HUES6 (cell line): ENCODE results near the gene FAM236B.
"Not testable (repeated sequence)": the region's sequence is repeated elsewhere in the genome, so short reads cannot be mapped to it uniquely, and the experiment has no call there.

ENCODE experiments used
- H3K27ac ChIP-seq: 2 replicates; pipeline ENCODE4 v1.7.0; 2013; ENCODE audit warnings: low read depth, mild to moderate bottlenecking, low read length, inconsistent platforms
- H3K27me3 ChIP-seq: 2 replicates; pipeline ENCODE4 v1.6.1; 2013; ENCODE audit warnings: low read length; ENCODE audit not compliant: control insufficient read depth, insufficient read depth
- H3K36me3 ChIP-seq: 2 replicates; pipeline ENCODE4 v1.6.1; 2013; ENCODE audit warnings: low read length; ENCODE audit not compliant: control insufficient read depth, insufficient read depth
- H3K4me1 ChIP-seq: 2 replicates; pipeline ENCODE4 v1.6.1; 2013; ENCODE audit warnings: low read length; ENCODE audit not compliant: control insufficient read depth, insufficient read depth
- H3K4me3 ChIP-seq: 2 replicates; pipeline ENCODE4 v1.5.1; 2013; ENCODE audit warnings: low read depth, low read length
- H3K9ac ChIP-seq: one replicate; pipeline ENCODE4 v1.6.1; 2013; ENCODE audit warnings: mild to moderate bottlenecking, low read length
- H3K9me3 ChIP-seq: 2 replicates; pipeline ENCODE4 v1.6.1; 2013; ENCODE audit warnings: low read depth, low read length; ENCODE audit not compliant: control insufficient read depth, insufficient read depth

FAM236B gene

DNA sequence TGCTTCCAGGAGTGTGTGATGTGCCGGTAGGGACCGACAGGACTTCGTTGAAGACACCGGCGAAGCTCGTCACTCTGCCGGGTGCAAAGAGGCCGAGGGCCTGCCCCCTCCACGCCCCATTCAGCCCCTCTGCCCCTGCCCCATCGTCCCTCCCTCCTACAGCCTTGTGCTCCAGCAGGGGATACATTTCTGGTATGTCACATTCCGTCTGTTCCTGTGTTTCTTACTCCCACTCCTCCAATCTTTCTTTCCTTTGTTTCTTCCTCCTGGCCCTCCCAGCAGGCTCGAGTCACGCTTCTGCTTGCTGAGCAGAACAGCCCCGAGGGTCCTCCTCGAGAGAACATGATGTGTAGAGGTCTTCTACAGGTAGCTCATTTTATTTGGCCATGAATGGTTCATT lies at the start of gene FAM236B:
FAM236B (minus strand) TSS at position 101 of the 400 bp plus-strand sequence; CDS start at position 1, 100 bp downstream.
- not testable (repeated sequence) for H3K27me3 ChIP-seq, H3K4me1 ChIP-seq, H3K27ac ChIP-seq, H3K9ac ChIP-seq, H3K9me3 ChIP-seq, H3K36me3 ChIP-seq, H3K4me3 ChIP-seq

- not testable (repeated sequence) for H3K27me3 ChIP-seq, H3K4me1 ChIP-seq, H3K27ac ChIP-seq, H3K9ac ChIP-seq, H3K36me3 ChIP-seq, H3K4me3 ChIP-seq, H3K9me3 ChIP-seq
Measured at GRCh38 chrX:72830701-72831100, 48.2 kb upstream of the FAM236B start.

GRCh38 chrX:72808110-72808509 lies 25.6 kb upstream of the FAM236B start, which contains the start of gene FAM236D:
TSS of gene FAM236D (minus strand) at chrX:72808210. CDS start at chrX:72808110, 100 bp downstream.
- not testable (repeated sequence) for H3K9ac ChIP-seq, H3K27me3 ChIP-seq, H3K4me3 ChIP-seq, H3K36me3 ChIP-seq, H3K9me3 ChIP-seq, H3K27ac ChIP-seq, H3K4me1 ChIP-seq

DNA sequence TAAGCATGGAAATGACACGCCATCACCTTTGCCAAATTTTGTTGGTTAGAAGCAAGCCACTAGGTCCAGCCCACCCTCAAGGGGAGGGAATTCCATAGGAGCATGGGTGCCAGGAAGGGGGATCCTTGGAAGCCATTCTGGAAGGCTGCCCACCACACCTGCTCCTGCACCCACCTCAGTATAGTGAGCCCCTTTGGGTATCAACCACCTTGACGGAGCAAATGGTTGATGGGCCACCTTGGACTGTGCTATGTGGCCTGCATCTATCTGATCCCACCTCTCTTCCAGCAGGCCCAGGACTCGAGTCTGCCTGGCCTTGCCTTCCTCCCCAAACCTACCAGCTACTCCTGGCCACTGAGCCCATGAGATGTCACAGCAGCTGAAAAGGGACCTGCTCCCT lies 7.9 kb upstream of the FAM236B start:
- not testable (repeated sequence) for H3K4me1 ChIP-seq, H3K27ac ChIP-seq, H3K27me3 ChIP-seq

DNA sequence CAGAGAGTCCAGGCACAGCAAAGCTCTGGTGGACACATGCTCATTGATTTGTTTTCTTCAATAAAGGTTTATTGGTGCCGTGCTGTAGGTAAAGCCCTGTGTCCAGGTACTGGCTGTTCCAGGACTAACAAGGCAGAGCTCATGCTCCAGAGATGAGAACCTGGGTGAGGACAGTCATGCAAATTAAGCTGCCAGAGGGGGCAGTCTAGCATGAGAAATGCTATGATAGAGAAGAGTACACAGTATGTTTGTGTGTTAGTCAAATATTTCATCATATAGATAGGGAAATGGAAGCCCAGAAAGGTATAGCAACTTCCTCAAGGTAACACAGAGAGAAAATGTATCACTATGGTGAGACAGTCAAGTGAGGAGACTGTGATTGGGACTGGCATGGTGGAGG lies 5.7 kb upstream of the FAM236B start:
- H3K4me3 ChIP-seq, H3K9ac ChIP-seq, H3K36me3 ChIP-seq, H3K27ac ChIP-seq, H3K27me3 ChIP-seq, H3K9me3 ChIP-seq, H3K4me1 ChIP-seq: not testable (repeated sequence)

More for the DNA sequence above, 7.9 kb upstream of the FAM236B start:
- not testable (repeated sequence) for H3K9me3 ChIP-seq, H3K4me3 ChIP-seq, H3K9ac ChIP-seq, H3K36me3 ChIP-seq

- not testable (repeated sequence) for H3K9me3 ChIP-seq, H3K27me3 ChIP-seq, H3K27ac ChIP-seq, H3K4me3 ChIP-seq, H3K9ac ChIP-seq, H3K36me3 ChIP-seq, H3K4me1 ChIP-seq
Measured at GRCh38 chrX:72783964-72784363, 1.5 kb upstream of the FAM236B start.

GRCh38 chrX:72783365-72783936 lies 991 bp upstream of the FAM236B start:
- not testable (repeated sequence) for H3K4me3 ChIP-seq, H3K36me3 ChIP-seq, H3K9ac ChIP-seq, H3K4me1 ChIP-seq, H3K9me3 ChIP-seq, H3K27me3 ChIP-seq, H3K27ac ChIP-seq

DNA sequence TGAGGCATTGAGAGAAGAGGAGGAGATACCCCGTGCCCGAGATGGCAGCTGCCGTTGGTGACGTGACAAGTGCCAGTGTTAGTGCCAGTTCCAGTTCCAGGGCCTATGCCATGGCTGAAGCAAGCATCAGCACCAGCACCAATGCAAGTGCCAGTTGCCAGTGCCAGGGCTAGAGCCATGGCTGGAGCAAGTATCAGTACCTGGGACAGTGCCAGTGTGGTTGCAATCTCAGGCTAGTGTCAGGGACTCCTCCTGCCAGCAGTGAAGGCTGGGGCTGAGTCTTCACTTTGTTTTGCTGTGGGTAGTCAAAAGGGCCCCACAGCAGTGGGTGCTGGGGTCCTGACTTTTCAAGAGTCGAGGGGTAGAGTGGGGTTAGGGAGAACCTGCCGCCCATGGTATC lies 4.3 kb downstream of the FAM236B start:
- not testable (repeated sequence) for H3K9ac ChIP-seq, H3K4me3 ChIP-seq, H3K27me3 ChIP-seq, H3K36me3 ChIP-seq, H3K4me1 ChIP-seq, H3K27ac ChIP-seq, H3K9me3 ChIP-seq

- H3K27me3 ChIP-seq, H3K4me3 ChIP-seq, H3K4me1 ChIP-seq, H3K27ac ChIP-seq, H3K9ac ChIP-seq, H3K36me3 ChIP-seq, H3K9me3 ChIP-seq: not testable (repeated sequence)
Measured at GRCh38 chrX:72777467-72777790, 5.0 kb downstream of the FAM236B start.

- not testable (repeated sequence) for H3K27me3 ChIP-seq
Measured at GRCh38 chrX:72776653-72777466, 5.6 kb downstream of the FAM236B start, which contains the start of gene DMRTC1B. TSS of gene DMRTC1B (plus strand) at chrX:72776890. CDS start at chrX:72845136, 68,246 bp downstream.

DNA sequence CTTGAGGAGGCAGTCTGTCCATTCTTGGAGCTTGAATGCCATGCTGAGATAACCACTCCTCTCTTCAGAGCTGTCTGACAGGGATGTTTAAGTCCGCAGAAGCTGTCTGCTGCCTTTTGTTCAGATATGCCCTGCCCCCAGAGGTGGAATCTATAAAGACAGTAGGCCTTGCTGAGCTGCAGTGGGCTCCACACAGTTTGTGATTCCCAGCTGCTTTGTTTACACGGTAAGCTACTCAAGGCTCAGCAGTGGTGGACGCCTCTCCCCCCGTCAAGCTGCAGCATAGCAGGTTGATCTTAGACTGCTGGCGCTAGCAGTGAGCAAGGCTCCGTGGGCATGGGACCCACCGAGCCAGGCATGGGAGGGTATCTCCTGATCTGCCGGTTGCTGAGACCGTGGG lies 22.0 kb downstream of the FAM236B start:
- H3K36me3 ChIP-seq, H3K4me3 ChIP-seq, H3K9me3 ChIP-seq, H3K27me3 ChIP-seq, H3K9ac ChIP-seq, H3K4me1 ChIP-seq, H3K27ac ChIP-seq: not testable (repeated sequence)

More at GRCh38 chrX:72776653-72777466, 5.6 kb downstream of the FAM236B start, which contains the start of gene DMRTC1B:
- H3K36me3 ChIP-seq, H3K4me1 ChIP-seq, H3K9ac ChIP-seq, H3K27ac ChIP-seq, H3K9me3 ChIP-seq, H3K4me3 ChIP-seq: not testable (repeated sequence)
